RWPE2 (cell line): ENCODE results near the gene FZD7.

ENCODE experiments used
- ATAC-seq: fragments of 200-7000 bp; cut with Tn5 transposase; 3 replicates; pipeline ENCODE4 v1.9.1; 2021; ENCODE audit warnings: low read depth
- DNase-seq: peaks from one replicate; pipeline ENCODE4 v3.0.0-alpha.2; 2020; ENCODE audit warnings: low spot score
- H3K27ac ChIP-seq: fragments of 450-650 bp; 2 replicates; pipeline ENCODE4 v1.5.1; 2017; ENCODE audit warnings: mild to moderate bottlenecking; ENCODE audit not compliant: poor library complexity, severe bottlenecking
- H3K27me3 ChIP-seq: fragments of 250-450 bp; sonication (Bioruptor Pico); 2 replicates; pipeline ENCODE4 v1.5.1; 2021; ENCODE audit warnings: mild to moderate bottlenecking, moderate library complexity; ENCODE audit not compliant: insufficient read depth, poor library complexity, severe bottlenecking
- H3K36me3 ChIP-seq: fragments of 250-450 bp; sonication (Bioruptor Pico); 2 replicates; pipeline ENCODE4 v1.5.1; 2020; ENCODE audit warnings: low read depth, mild to moderate bottlenecking, moderate library complexity
- H3K4me1 ChIP-seq: fragments of 250-450 bp; sonication (Bioruptor Pico); 2 replicates; pipeline ENCODE4 v1.5.1; 2021; ENCODE audit warnings: mild to moderate bottlenecking, moderate library complexity; ENCODE audit not compliant: insufficient read depth, poor library complexity, severe bottlenecking
- H3K4me3 ChIP-seq: fragments of 250-450 bp; sonication (Bioruptor Pico); 2 replicates; pipeline ENCODE4 v1.5.1; 2021; ENCODE audit warnings: mild to moderate bottlenecking, moderate library complexity; ENCODE audit not compliant: severe bottlenecking
- H3K9me3 ChIP-seq: fragments of 250-450 bp; sonication (Bioruptor Pico); 2 replicates; pipeline ENCODE4 v1.5.1; 2021; ENCODE audit warnings: mild to moderate bottlenecking, moderate library complexity; ENCODE audit not compliant: severe bottlenecking
- TF ChIP-seq, protein P1 (sequence below): fragments of 450-650 bp; IDR thresholded peaks from one replicate; pipeline ENCODE4 v1.5.1; 2017; ENCODE audit warnings: mild to moderate bottlenecking, moderate library complexity; ENCODE audit not compliant: poor library complexity, severe bottlenecking

The FZD7 gene

DNA sequence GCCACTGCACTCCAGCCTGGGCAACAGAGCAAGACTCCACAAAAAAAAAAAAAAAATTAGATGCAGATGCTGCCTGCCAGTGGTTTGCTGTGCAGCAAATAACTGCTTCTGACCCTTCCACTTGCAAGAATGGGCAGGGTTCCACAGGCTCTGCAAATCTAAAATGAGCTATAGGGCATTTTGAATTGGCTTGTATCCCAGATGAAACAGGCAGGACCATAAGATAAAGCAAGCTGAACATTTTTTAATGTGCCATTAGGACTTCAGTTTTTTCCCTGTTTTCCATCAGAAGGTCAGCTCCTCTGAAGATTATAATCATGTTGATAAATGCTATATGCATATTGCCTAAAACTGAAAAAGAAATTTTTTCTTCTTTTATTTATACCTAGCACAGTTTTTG lies 15.7 kb upstream of the FZD7 start:
- DNase-seq (no peak), ATAC-seq (no peak)
- Histone ChIP-seq H3K27ac (no peak overlapping the region), H3K36me3 (no peaks in the 10 kb centered on the region), H3K4me3 (no peak overlapping the region), H3K27me3 (no peaks in the 10 kb centered on the region), H3K4me1 (no peaks in the 10 kb centered on the region), H3K9me3 (no peaks in the 10 kb centered on the region)
- TF ChIP-seq, protein P1, sequence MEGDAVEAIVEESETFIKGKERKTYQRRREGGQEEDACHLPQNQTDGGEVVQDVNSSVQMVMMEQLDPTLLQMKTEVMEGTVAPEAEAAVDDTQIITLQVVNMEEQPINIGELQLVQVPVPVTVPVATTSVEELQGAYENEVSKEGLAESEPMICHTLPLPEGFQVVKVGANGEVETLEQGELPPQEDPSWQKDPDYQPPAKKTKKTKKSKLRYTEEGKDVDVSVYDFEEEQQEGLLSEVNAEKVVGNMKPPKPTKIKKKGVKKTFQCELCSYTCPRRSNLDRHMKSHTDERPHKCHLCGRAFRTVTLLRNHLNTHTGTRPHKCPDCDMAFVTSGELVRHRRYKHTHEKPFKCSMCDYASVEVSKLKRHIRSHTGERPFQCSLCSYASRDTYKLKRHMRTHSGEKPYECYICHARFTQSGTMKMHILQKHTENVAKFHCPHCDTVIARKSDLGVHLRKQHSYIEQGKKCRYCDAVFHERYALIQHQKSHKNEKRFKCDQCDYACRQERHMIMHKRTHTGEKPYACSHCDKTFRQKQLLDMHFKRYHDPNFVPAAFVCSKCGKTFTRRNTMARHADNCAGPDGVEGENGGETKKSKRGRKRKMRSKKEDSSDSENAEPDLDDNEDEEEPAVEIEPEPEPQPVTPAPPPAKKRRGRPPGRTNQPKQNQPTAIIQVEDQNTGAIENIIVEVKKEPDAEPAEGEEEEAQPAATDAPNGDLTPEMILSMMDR: no peak

DNA sequence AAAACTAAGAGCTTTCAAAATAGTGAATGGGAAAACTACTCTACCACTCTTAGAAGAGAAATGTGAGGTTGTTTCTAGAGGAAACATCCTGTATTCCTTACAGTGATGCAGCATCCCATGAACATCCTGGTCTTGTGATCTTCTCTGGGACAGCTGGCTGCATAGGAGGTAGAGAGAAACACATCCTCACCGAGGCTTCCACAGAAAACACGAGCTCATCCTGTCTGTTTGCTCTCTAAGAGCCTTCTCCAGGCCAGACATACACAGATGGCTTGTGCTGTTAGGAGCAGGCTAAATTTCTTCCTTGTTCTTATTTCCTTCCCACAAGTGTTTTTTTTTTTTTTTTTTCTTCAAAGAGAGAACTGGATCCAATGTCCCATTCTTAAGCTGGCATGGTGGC lies 14.7 kb upstream of the FZD7 start:
- no peak for DNase-seq
- no peaks in the 10 kb centered on the region for H3K36me3 ChIP-seq
- ATAC-seq: no peak
- no peak overlapping the region for H3K27ac ChIP-seq
- no peak overlapping the region for H3K4me3 ChIP-seq
- no peaks in the 10 kb centered on the region for H3K4me1 ChIP-seq
- no peaks in the 10 kb centered on the region for H3K27me3 ChIP-seq
- TF ChIP-seq, protein P1: no peak
- H3K9me3 ChIP-seq: no peaks in the 10 kb centered on the region

DNA sequence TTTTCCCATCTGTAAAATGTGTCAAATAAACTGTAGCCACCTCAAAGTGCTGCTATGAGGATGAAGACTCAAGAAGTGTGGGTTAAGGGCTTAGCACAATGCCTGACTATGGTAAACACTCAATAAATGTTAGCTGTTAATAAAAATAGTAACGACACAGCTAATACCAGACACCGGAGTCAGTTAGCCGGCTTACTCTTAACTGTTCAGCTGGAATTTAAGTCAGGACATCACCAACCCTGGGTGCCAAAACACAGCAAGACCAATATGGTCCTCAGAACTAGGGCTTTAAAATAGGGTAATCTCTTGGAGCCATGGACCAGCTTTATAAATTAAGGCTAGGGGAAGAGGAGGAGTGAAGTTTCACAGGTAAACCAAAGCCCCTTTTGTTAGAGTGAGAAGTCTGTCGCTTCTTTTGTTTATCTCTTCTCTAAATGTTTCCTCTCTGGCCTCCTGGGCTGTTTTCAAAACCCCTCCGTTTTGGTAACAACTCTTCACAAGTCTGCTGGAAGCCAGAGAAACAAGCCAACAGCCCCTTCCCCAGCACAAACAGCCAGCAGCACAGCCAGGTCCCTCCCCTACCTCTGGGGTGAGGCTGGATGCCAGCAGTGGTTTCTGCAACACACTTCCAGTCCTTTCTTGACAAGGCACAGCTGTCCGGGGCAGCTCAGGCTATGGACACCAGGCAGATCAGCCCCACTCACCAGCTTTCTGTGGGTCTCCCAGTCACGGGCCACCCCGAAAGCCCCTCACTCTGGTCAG lies 13.8 kb upstream of the FZD7 start:
- no peak for ATAC-seq

DNA sequence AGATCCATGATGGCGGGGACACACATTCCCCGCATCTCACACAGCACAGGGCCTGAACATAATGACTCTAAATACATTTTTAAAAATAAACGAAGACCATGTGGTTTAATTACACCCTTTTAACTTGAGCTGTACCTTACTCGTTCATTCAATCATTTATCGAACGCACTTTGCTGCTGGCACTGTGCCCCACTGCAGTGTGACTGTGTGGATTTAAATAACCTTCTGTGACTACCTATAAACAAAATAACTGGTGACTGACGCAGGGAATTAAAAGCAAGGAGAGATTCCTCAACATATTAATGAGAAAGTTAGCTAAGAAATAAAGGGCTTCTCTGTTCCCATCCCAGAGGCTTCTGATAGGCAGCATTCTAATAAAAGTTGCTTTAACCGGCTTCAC lies 10.9 kb upstream of the FZD7 start:
- Histone ChIP-seq H3K36me3 (no peaks in the 10 kb centered on the region), H3K9me3 (no peaks in the 10 kb centered on the region), H3K27ac (no peak overlapping the region), H3K4me1 (no peaks in the 10 kb centered on the region), H3K27me3 (no peaks in the 10 kb centered on the region), H3K4me3 (no peak overlapping the region)
- TF ChIP-seq, protein P1: no peak
- no peak for ATAC-seq
- no peak for DNase-seq

More for the DNA sequence above, 13.8 kb upstream of the FZD7 start:
- Histone ChIP-seq H3K36me3 (no peaks in the 10 kb centered on the region), H3K9me3 (no peaks in the 10 kb centered on the region), H3K4me3 (no peak overlapping the region), H3K27ac (no peak overlapping the region), H3K27me3 (no peaks in the 10 kb centered on the region), H3K4me1 (no peaks in the 10 kb centered on the region)
- TF ChIP-seq, protein P1: no peak
- no peak for DNase-seq

DNA sequence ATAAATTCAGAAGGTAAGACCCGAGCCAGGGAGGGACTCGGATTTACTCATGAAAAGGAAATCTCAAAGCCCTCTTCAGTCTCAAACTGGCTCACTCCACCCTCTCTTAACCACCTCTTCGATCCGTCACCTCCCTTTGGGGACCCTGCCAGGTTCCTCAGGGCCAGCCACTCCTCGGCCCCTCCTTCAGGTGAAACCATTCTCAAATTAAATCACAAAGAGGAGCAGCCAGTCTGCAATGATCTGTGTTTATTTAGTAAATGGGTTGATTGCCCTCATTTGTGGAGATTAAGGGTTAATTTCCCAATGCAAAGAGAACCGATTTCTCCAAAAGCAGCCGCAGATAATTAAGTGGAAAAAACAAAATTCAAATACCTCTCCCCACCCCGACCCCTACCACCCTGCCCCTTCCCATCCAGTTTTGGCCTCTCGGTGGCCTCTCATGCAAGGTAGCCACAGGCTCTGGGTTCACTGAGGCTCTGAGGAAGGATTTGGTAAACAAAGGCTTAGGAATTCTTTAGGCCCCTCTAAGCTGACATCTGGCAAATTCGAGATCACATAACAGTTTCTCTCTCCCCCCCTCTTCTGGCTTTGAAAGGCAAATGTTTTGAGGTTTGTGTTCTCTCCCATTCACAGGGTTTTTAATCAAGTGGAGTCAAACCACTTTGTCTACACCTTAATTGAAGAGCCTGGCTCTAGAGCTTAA lies 10.3 kb upstream of the FZD7 start:
- no peak for ATAC-seq
- no peaks in the 10 kb centered on the region for H3K27me3 ChIP-seq
- no peaks in the 10 kb centered on the region for H3K4me1 ChIP-seq
- no peak for DNase-seq
- H3K9me3 ChIP-seq: no peaks in the 10 kb centered on the region
- H3K36me3 ChIP-seq: no peaks in the 10 kb centered on the region
- no peak overlapping the region for H3K27ac ChIP-seq
- H3K4me3 ChIP-seq: no peak overlapping the region
- TF ChIP-seq, protein P1: no peak
